CD14-positive monocyte (primary cell): ENCODE measurements around the gene DENND2C. TPM values are rescaled to one million over a fixed set of nuclear protein-coding genes. Genes with fewer than 3 reads are reported as not detected.

ENCODE experiments used
- DNase-seq, 3 donors: peaks; one replicate each; pipeline ENCODE4 v3.0.0-alpha.2; 2011 to 2022
- H2AFZ ChIP-seq: 2 replicates; pipeline ENCODE4 v1.6.0; 2012; ENCODE audit warnings: mild to moderate bottlenecking, low read depth, low read length, inconsistent platforms; ENCODE audit not compliant: insufficient read depth, poor library complexity, severe bottlenecking
- H3K27ac ChIP-seq, 2 donors: 1 replicate in 1 of 2; 2 replicates in 1 of 2; pipeline ENCODE4 v1.5.1; 2012 to 2013; ENCODE audit warnings: low read length in 2 of 2, control low read depth in 1 of 2, inconsistent platforms in 1 of 2, low read depth in 1 of 2, mild to moderate bottlenecking in 1 of 2
- H3K27me3 ChIP-seq, 2 donors: one replicate each; pipeline versions ENCODE4 v1.6.0 to v1.6.1; 2011 to 2013; ENCODE audit warnings: low read length in 2 of 2; ENCODE audit not compliant: control insufficient read depth in 2 of 2, insufficient read depth in 2 of 2
- H3K36me3 ChIP-seq, 2 donors: replicated peaks in 1 of 2; 1 replicate in 1 of 2; 2 replicates in 1 of 2; pipeline versions ENCODE4 v1.5.1 to v1.6.1; 2012 to 2013; ENCODE audit warnings: low read length in 2 of 2, control low read depth in 1 of 2, inconsistent platforms in 1 of 2, mild to moderate bottlenecking in 1 of 2; ENCODE audit not compliant: insufficient read depth in 2 of 2, control insufficient read depth in 1 of 2
- H3K4me1 ChIP-seq, 2 donors: 1 replicate in 1 of 2; 2 replicates in 1 of 2; pipeline versions ENCODE4 v1.5.1 to v1.6.1; 2012 to 2013; ENCODE audit warnings: low read length in 2 of 2, control low read depth in 1 of 2, inconsistent platforms in 1 of 2, mild to moderate bottlenecking in 1 of 2, moderate library complexity in 1 of 2; ENCODE audit not compliant: insufficient read depth in 2 of 2, control insufficient read depth in 1 of 2
- H3K4me2 ChIP-seq: replicated peaks from 2 replicates; pipeline ENCODE3; 2012; ENCODE audit warnings: low read length, moderate library complexity, mild to moderate bottlenecking; ENCODE audit not compliant: poor library complexity, severe bottlenecking; ENCODE audit errors: extremely low read depth
- H3K4me3 ChIP-seq, 3 experiments: fragments of 200-600 bp in 1 of 3; sonication (generic) in 1 of 3; replicated peaks in 1 of 3; 1 replicate in 2 of 3; 2 replicates in 1 of 3; pipeline ENCODE4 v1.5.1; 2011 to 2013; ENCODE audit warnings: low read length in 3 of 3, mild to moderate bottlenecking in 3 of 3, control low read depth in 2 of 3, low read depth in 2 of 3, inconsistent platforms in 1 of 3, moderate library complexity in 1 of 3
- H3K79me2 ChIP-seq: 2 replicates; pipeline ENCODE4 v1.6.0; 2012; ENCODE audit warnings: mild to moderate bottlenecking, control low read depth, inconsistent platforms, low read length, moderate library complexity; ENCODE audit not compliant: insufficient read depth
- H3K9ac ChIP-seq: 2 replicates; pipeline ENCODE4 v1.6.0; 2017; ENCODE audit warnings: low read length, mild to moderate bottlenecking; ENCODE audit not compliant: insufficient read depth, poor library complexity, severe bottlenecking
- H3K9me3 ChIP-seq, 2 donors: replicated peaks in 1 of 2; 1 replicate in 1 of 2; 2 replicates in 1 of 2; pipeline versions ENCODE4 v1.5.1 to v1.6.1; 2012 to 2013; ENCODE audit warnings: low read length in 2 of 2, control low read depth in 1 of 2; ENCODE audit not compliant: control insufficient read depth in 1 of 2, insufficient read depth in 1 of 2
- H4K20me1 ChIP-seq: 2 replicates; pipeline ENCODE4 v1.6.0; 2012; ENCODE audit warnings: mild to moderate bottlenecking, low read length, control low read depth, moderate library complexity; ENCODE audit not compliant: insufficient read depth
- H3K27ac Mint-ChIP-seq, 7 donors: one replicate each; pipeline ENCODE4 v1.8.0; 2020; ENCODE audit warnings: mild to moderate bottlenecking in 7 of 7, mixed read lengths in 7 of 7, moderate library complexity in 6 of 7, inconsistent platforms in 2 of 7
- H3K27me3 Mint-ChIP-seq, 3 donors: one replicate each; pipeline ENCODE4 v1.8.0; 2021 to 2022; ENCODE audit warnings: low read depth in 3 of 3, mild to moderate bottlenecking in 3 of 3, mixed read lengths in 3 of 3, moderate library complexity in 3 of 3, inconsistent platforms in 1 of 3
- H3K36me3 Mint-ChIP-seq, 2 donors: one replicate each; pipeline ENCODE4 v1.8.0; 2020; ENCODE audit warnings: mixed read lengths in 2 of 2, inconsistent platforms in 1 of 2, mild to moderate bottlenecking in 1 of 2
- H3K4me1 Mint-ChIP-seq: one replicate; pipeline ENCODE4 v1.8.0; 2020; ENCODE audit warnings: mild to moderate bottlenecking, mixed read lengths
- H3K4me3 Mint-ChIP-seq, 2 donors: one replicate each; pipeline ENCODE4 v1.8.0; 2020; ENCODE audit warnings: mild to moderate bottlenecking in 2 of 2, mixed read lengths in 2 of 2, moderate library complexity in 1 of 2
- H3K9me3 Mint-ChIP-seq, 7 donors: one replicate each; pipeline ENCODE4 v1.8.0; 2020 to 2022; ENCODE audit warnings: mixed read lengths in 7 of 7, mild to moderate bottlenecking in 6 of 7, moderate library complexity in 6 of 7, inconsistent platforms in 2 of 7
- CTCF ChIP-seq: fragments of 200-600 bp; IDR thresholded peaks from one replicate; pipeline ENCODE4 v1.8.0; 2022; ENCODE audit warnings: antibody characterized with exemption, mild to moderate bottlenecking
- WGBS: methylation state at CpG from one replicate; pipeline ENCODE4 v1.1.5; 2013; ENCODE audit warnings: missing lambda C conversion rate; ENCODE audit not compliant: insufficient coverage; 5-methylcytosine and 5-hydroxymethylcytosine counted together
- intact Hi-C, 2 donors: fragments of 100-400 bp; cut with micrococcal nuclease; formaldehyde crosslinking; loops; one replicate each; pipeline versions ENCODE4 v1.15.0 to v1.15.1; 2023
- polyA plus RNA-seq, 3 donors: library from polyadenylated mRNA; depleted of rRNA in 1 of 3; unstranded in 2 of 3; stranded (reverse) in 1 of 3; fragments of 300-500 nt in 2 of 3; fragments of >200 nt in 1 of 3; fragmentation: Illumina TruSeq in 2 of 3; gene quantifications; 1 replicate in 2 of 3; 2 replicates in 1 of 3; pipeline ENCODE4 v1.2.3, GENCODE V29; 2012 to 2021

The DENND2C gene
- polyA plus RNA-seq, 3 donors = 0.03 to 0.07 (median 0.06) TPM

GRCh38 chr1:114651893-114652292 lies 18.0 kb downstream of the DENND2C start:
- Mint-ChIP-seq H3K36me3 (no peaks in the 10 kb centered on the region), H3K27me3 (peaks cover 1 to 10% (median 3%) of the 10 kb centered on the region in 3 donors), H3K9me3 (peaks cover 0 to 7% (median 0%) of the 10 kb centered on the region in 7 donors), H3K4me1 (no peaks in the 10 kb centered on the region), H3K27ac (no peak overlapping the region), H3K4me3 (no peak overlapping the region)
- no peaks in the 10 kb centered on the region for H3K36me3 ChIP-seq
- no peaks in the 10 kb centered on the region for H4K20me1 ChIP-seq
- TF ChIP-seq CTCF = no peak
- H3K79me2 ChIP-seq = no peaks in the 10 kb centered on the region
- H2AFZ ChIP-seq = no peak overlapping the region
- no peaks in the 10 kb centered on the region for H3K4me1 ChIP-seq
- H3K27me3 ChIP-seq = no peaks in the 10 kb centered on the region
- H3K9ac ChIP-seq = no peak overlapping the region
- H3K9me3 ChIP-seq = no peaks in the 10 kb centered on the region
- WGBS = no CpG with 5 or more reads among the region's 2 CpGs
- no peak overlapping the region for H3K4me3 ChIP-seq
- DNase-seq = no peak
- intact Hi-C loops = no loop called here
- no peak overlapping the region for H3K4me2 ChIP-seq
- H3K27ac ChIP-seq = no peak overlapping the region

- peaks cover 1 to 7% (median 3%) of the 10 kb centered on the region in 3 donors for H3K27me3 Mint-ChIP-seq
- no peaks in the 10 kb centered on the region for H3K27me3 ChIP-seq
- H3K9me3 Mint-ChIP-seq = peaks cover 0 to 8% (median 0%) of the 10 kb centered on the region in 7 donors
- no peaks in the 10 kb centered on the region for H3K36me3 Mint-ChIP-seq
- H3K36me3 ChIP-seq = no peaks in the 10 kb centered on the region
- no CpG with 5 or more reads among the region's 1 CpG for WGBS
- no peak overlapping the region for H3K27ac Mint-ChIP-seq
- H3K4me1 Mint-ChIP-seq = no peaks in the 10 kb centered on the region
- H3K4me3 ChIP-seq = no peak overlapping the region
- no peak overlapping the region for H3K4me2 ChIP-seq
- intact Hi-C loops = loop anchor here in 1 of 2 donors (10.0 kb wide), 1 partner anchor 54 kb away; no protein-coding TSS in a partner anchor
- H3K27ac ChIP-seq = no peak overlapping the region
- H3K4me1 ChIP-seq = no peaks in the 10 kb centered on the region
- no peaks in the 10 kb centered on the region for H3K9me3 ChIP-seq
- no peak overlapping the region for H2AFZ ChIP-seq
- H3K79me2 ChIP-seq = no peaks in the 10 kb centered on the region
- TF ChIP-seq CTCF = no peak
- no peak overlapping the region for H3K4me3 Mint-ChIP-seq
- H4K20me1 ChIP-seq = no peaks in the 10 kb centered on the region
- DNase-seq = no peak
- no peak overlapping the region for H3K9ac ChIP-seq
These were observed 21.3 kb downstream of the DENND2C start for GRCh38 chr1:114648503-114648902.
